Mammary microvascular endothelial cell (primary cell): ENCODE data around the gene PRR5. TPM values are rescaled to one million over a fixed set of nuclear protein-coding genes. Genes with fewer than 3 reads are reported as not detected.

Source experiments
- total RNA-seq: library from RNA; depleted of rRNA; stranded (reverse); fragments of >200 nt; gene quantifications from 2 replicates; pipeline ENCODE4 v1.2.3, GENCODE V29; 2015

Gene PRR5
- total RNA-seq = 1.1 and 1.6 TPM in 2 replicates

GRCh38 chr22:44701824-44702478, at the start of gene PRR5:
TSS of gene PRR5 (plus strand) at chr22:44702204. CDS start at chr22:44702475, 271 bp downstream.

GRCh38 chr22:44752285-44753188, 50.5 kb downstream of the PRR5 start, which contains the start of gene ARHGAP8:
TSS of gene ARHGAP8 (plus strand) at chr22:44752575. CDS start at chr22:44786528, 33,953 bp downstream.

Other genes with a start within 250 kb of the PRR5 start
- gene RTL6, start 204.0 kb upstream of the PRR5 start, total RNA-seq = 13.7 and 18.1 TPM in 2 replicates
- not detected in 2 replicates for gene ARHGAP8, start 50.4 kb downstream of the PRR5 start, total RNA-seq